Right cardiac atrium (tissue), 5 donors: Measurements from ENCODE around the gene COPZ2. TPM values are rescaled to one million over a fixed set of nuclear protein-coding genes. Genes with fewer than 3 reads are reported as not detected.

ENCODE experiments used
- ATAC-seq, 2 donors: fragments of 200-7000 bp; cut with Tn5 transposase; one replicate each; pipeline versions ENCODE4 v1.8.0 to v1.9.1; 2020; ENCODE audit warnings: moderate library complexity in 2 of 2, mild to moderate bottlenecking in 1 of 2
- DNase-seq, 3 donors: peaks; one replicate each; pipeline ENCODE4 v3.0.0-alpha.2; 2020
- H3K27ac ChIP-seq: one replicate; pipeline ENCODE4 v1.5.1; 2013; ENCODE audit warnings: mild to moderate bottlenecking, low read length, control low read depth, moderate library complexity
- H3K27me3 ChIP-seq: one replicate; pipeline ENCODE4 v1.6.1; 2013; ENCODE audit not compliant: control insufficient read depth, insufficient read depth
- H3K4me1 ChIP-seq: one replicate; pipeline ENCODE4 v1.6.1; 2013; ENCODE audit warnings: low read length; ENCODE audit not compliant: control insufficient read depth, insufficient read depth
- H3K4me3 ChIP-seq: one replicate; pipeline ENCODE4 v1.5.1; 2013; ENCODE audit warnings: low read length, control low read depth
- H3K9me3 ChIP-seq: one replicate; pipeline ENCODE4 v1.6.1; 2013; ENCODE audit warnings: low read length; ENCODE audit not compliant: control insufficient read depth
- WGBS: extraction: QIAGEN DNeasy Blood & Tissue Kit; methylation state at CpG from one replicate; pipeline ENCODE4 v1.1.7; 2013; 5-methylcytosine and 5-hydroxymethylcytosine counted together
- intact Hi-C, 4 donors: fragments of 100-400 bp; cut with DNase I; formaldehyde crosslinking; loops; one replicate each; pipeline versions ENCODE4 v1.11.0 to v1.14.0; 2022 to 2023
- polyA plus RNA-seq: library from polyadenylated mRNA; stranded (reverse); fragments of 200-250 nt; gene quantifications from one replicate; pipeline ENCODE4 v1.2.3, GENCODE V29; 2013
- total RNA-seq, 4 donors: library from RNA; stranded (reverse); fragmentation: NEBNext Ultra II Directional; extraction: Animal tissue kit (Norgen Biotek cat#: 25700); gene quantifications; one replicate each; pipeline ENCODE4 v1.2.1, GENCODE V29; 2021
- donor health status: healthy with polysubstance abuse.
- donor health status: DM: no; HTN: yes; CAD: no.
- donor health status: DM: no; HTN: no; CAD: no.
- donor health status: DM: no; HTN: yes; CAD: no; lungs with severe emphysema.
- donor health status: DM: yes; HTN: yes; CAD: no.

COPZ2 gene
- total and polyA plus RNA-seq, 5 donors: 51.8 to 74.8 (median 65.9) TPM

DNA sequence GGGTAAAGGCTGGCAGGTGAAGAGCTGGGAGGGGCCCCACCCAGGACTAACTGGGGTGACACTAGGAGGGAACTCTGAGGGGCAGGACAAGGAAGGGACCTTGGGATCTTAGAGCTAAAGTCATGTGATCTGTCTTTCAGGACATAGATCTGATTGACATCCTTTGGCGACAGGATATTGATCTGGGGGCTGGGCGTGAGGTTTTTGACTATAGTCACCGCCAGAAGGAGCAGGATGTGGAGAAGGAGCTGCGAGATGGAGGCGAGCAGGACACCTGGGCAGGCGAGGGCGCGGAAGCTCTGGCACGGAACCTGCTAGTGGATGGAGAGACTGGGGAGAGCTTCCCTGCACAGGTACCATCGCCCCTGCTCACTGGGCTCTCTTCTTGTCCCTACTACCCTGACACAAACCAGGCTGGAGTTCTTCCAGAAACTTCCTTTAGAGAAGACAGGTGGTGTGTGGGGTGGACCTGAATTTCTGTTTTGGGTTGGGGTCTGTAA, 18.7 kb upstream of the COPZ2 start:
- intact Hi-C loops: no loop called here
- Histone ChIP-seq H3K27me3 (no peaks in the 10 kb centered on the region), H3K4me3 (no peak overlapping the region), H3K27ac (no peak overlapping the region), H3K4me1 (peaks cover 27% of the 10 kb centered on the region), H3K9me3 (no peaks in the 10 kb centered on the region)
- no peak for ATAC-seq
- peak in 1 of 3 donors; percentile 40 for DNase-seq
- WGBS: 89% methylated on average over 10 of the region's 10 CpGs

DNA sequence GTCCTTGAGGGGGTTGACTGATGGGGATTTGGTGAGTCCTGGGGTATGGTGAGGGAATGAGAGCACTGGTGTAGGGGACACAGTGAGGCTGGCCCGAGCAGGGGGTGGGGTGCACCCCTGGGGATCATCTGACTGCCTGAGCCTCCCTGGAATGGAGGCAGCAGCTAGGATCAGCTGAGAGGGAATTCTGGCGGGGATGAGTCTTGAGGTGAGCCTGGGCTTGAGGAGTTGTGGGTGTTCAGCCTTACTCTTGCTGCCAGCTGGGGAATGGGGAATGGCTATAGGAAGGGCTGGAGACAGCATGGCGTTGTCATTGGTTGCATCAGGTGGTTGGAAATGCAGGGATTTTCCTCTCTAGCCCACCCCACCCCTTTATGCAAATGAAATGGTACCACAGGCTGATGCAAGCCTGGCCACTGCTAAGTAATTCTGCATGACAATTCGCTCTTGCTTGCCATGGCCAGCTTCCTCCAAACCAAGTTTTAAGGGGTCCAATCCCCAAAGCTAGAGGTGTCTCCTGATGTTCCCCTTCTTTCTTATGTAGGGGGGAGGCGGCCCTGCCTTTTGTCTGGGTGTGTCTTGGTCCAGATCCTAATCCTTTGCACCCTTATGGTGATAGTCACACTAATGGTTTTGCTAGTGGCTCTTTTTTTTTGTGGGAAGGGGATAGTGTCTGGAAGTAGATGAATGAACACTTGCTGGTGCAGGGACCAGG, 18.1 kb upstream of the COPZ2 start:
- intact Hi-C loops: no loop called here
- DNase-seq: peak in 1 of 3 donors; percentile 35
- H3K4me1 ChIP-seq: peaks cover 32% of the 10 kb centered on the region
- no peak overlapping the region for H3K4me3 ChIP-seq
- 83% methylated on average over 5 of the region's 5 CpGs for WGBS
- no peaks in the 10 kb centered on the region for H3K9me3 ChIP-seq
- H3K27me3 ChIP-seq: no peaks in the 10 kb centered on the region
- no peak for ATAC-seq
- no peak overlapping the region for H3K27ac ChIP-seq

GRCh38 chr17:48054238-48055185, 16.9 kb upstream of the COPZ2 start:
- peak; percentile 67 to 89 (median 86) for DNase-seq
- no peaks in the 10 kb centered on the region for H3K27me3 ChIP-seq
- peak; percentile 19 to 45 for ATAC-seq
- peak overlapping the region; percentile 88 for H3K27ac ChIP-seq
- H3K9me3 ChIP-seq: no peaks in the 10 kb centered on the region
- peaks cover 31% of the 10 kb centered on the region for H3K4me1 ChIP-seq
- 20% methylated on average over 34 of the region's 34 CpGs for WGBS
- intact Hi-C loops: no loop called here
- peak overlapping the region; percentile 35 for H3K4me3 ChIP-seq

- Histone ChIP-seq H3K4me3 (peak overlapping the region; percentile 35), H3K4me1 (peaks cover 31% of the 10 kb centered on the region), H3K27ac (peak overlapping the region; percentile 88), H3K9me3 (no peaks in the 10 kb centered on the region), H3K27me3 (no peaks in the 10 kb centered on the region)
- 16% methylated on average over 6 of the region's 6 CpGs for WGBS
- peak in 1 of 3 donors; percentile 42 for DNase-seq
- intact Hi-C loops: no loop called here
- no peak for ATAC-seq
Measured at GRCh38 chr17:48053758-48054237, 16.2 kb upstream of the COPZ2 start.

GRCh38 chr17:48052956-48053757, 15.6 kb upstream of the COPZ2 start:
- peak; percentile 34 to 54 for ATAC-seq
- peak overlapping the region; percentile 90 for H3K27ac ChIP-seq
- WGBS: 10% methylated on average over 5 of the region's 5 CpGs
- no peaks in the 10 kb centered on the region for H3K9me3 ChIP-seq
- intact Hi-C loops: no loop called here
- H3K4me1 ChIP-seq: peaks cover 29% of the 10 kb centered on the region
- peak overlapping the region; percentile 60 for H3K4me3 ChIP-seq
- H3K27me3 ChIP-seq: no peaks in the 10 kb centered on the region
- peak; percentile 81 to 91 (median 91) for DNase-seq

- intact Hi-C loops: no loop called here
- 17% methylated on average over 5 of the region's 5 CpGs for WGBS
- Histone ChIP-seq H3K4me3 (peak overlapping the region; percentile 71), H3K9me3 (no peaks in the 10 kb centered on the region), H3K27ac (peak overlapping the region; percentile 90), H3K4me1 (peaks cover 27% of the 10 kb centered on the region), H3K27me3 (no peaks in the 10 kb centered on the region)
- DNase-seq: peak; percentile 71 to 84 (median 77)
- ATAC-seq: peak; percentile 30 to 32
Measured at GRCh38 chr17:48051706-48052486, 14.3 kb upstream of the COPZ2 start.

DNA sequence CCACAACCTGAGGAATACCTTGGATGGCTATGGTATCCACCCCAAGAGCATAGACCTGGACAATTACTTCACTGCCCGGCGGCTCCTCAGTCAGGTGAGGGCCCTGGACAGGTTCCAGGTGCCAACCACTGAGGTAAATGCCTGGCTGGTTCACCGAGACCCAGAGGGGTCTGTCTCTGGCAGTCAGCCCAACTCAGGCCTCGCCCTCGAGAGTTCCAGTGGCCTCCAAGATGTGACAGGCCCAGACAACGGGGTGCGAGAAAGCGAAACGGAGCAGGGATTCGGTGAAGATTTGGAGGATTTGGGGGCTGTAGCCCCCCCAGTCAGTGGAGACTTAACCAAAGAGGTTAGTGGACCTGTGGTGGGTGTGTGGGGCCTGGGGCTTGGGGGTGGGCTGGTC, 13.7 kb upstream of the COPZ2 start:
- Histone ChIP-seq H3K4me3 (peak overlapping the region; percentile 71), H3K27me3 (no peaks in the 10 kb centered on the region), H3K9me3 (no peaks in the 10 kb centered on the region), H3K4me1 (peaks cover 25% of the 10 kb centered on the region), H3K27ac (peak overlapping the region; percentile 90)
- 43% methylated on average over 10 of the region's 10 CpGs for WGBS
- no peak for ATAC-seq
- intact Hi-C loops: no loop called here
- DNase-seq: peak in 2 of 3 donors; percentile 69 to 75

DNA sequence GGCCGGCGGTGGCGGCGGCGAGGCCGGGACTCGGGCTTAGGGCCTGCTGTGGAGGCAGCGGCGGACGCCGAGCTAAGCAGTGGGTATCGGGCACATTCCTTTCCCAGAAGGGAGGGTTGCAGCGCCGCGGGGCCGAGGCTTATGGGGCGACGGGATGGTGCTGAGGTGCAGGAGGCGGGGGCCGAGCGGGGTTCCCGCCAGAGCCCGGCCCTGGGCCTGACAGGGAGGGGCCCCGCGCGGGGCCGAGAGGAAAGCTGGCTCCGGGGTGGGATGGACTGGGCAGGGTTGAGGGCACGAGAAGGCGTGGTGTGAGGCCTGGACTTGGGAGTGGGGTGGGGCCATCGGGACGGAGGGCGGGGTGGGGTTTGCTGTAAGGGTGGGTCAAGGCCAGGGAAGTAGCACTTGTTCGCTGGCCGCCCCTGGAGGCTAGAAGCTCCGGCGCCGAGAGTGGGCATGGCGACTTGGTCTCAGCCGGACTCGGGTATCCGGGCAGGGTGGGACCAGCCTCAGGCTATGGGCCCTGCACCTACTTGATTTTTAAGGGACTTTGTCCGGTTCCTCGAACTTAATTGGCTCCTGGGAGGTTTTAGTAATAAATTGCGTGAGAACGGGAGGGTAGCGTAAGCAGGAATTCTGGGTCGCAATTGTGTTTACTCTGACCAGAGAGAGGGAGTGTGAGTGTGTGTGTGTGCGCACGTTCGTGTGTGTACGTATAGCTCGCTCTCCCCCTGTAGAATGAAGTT, 11.0 kb upstream of the COPZ2 start:
- under 1% methylated on average over 53 of the region's 53 CpGs for WGBS
- Histone ChIP-seq H3K27ac (peak overlapping the region; percentile 100), H3K4me1 (peaks cover 23% of the 10 kb centered on the region), H3K4me3 (peak overlapping the region; percentile 71), H3K27me3 (no peaks in the 10 kb centered on the region), H3K9me3 (no peaks in the 10 kb centered on the region)
- ATAC-seq (peak; percentile 85 to 87), DNase-seq (peak; percentile 93 to 97 (median 97))
- intact Hi-C loops: no loop called here

DNA sequence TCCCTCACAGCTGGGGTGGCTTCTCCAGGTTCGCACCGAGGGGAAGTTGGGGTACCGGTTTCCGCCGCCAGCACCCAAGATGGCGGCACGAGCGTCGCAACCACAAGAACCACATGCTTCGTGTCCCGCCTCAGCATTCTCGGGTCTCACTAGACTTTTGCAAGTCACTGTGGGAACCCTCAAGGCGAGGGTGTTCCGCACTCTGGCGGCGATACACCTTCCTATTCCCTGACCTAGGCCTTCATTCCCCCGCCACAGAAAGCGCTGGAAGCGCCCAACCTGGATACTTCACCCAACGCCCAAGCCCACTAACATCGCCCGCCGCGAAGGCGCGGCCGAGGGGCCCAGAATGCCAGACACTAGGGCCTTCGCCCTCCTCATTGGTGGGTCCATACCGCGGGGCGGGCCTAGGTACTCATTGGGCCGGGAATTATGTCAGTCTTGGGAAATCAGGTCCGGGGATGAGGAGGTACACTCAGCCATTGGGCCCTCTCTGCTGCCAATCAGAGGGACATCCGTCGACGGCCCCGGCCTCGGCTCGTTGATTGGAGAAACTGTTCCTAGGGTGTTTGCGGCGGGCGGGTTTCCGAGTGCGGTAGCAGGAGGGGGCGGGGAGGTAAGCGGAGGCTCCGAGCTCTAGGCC, 10.3 kb upstream of the COPZ2 start, which contains the start of gene NFE2L1:
Gene NFE2L1, plus strand, starts transcription at position 619 of the 643 bp plus-strand sequence. CDS start 2,760 bp downstream, outside the sequence.
- H3K27me3 ChIP-seq: no peaks in the 10 kb centered on the region
- ATAC-seq (peak; percentile 94), DNase-seq (peak; percentile 99 to 100 (median 99))
- peak within 1 kb of the TSS; percentile 100 for H3K27ac ChIP-seq
- H3K4me1 ChIP-seq: peaks cover 22% of the 10 kb centered on the region
- no peaks in the 10 kb centered on the region for H3K9me3 ChIP-seq
- peak within 1 kb of the TSS; percentile 71 for H3K4me3 ChIP-seq
- WGBS: under 1% methylated on average over 47 of the region's 47 CpGs
- intact Hi-C loops: no loop called here
